Spleen (tissue), 13 donors: ENCODE data around the gene ERVK3-1. TPM values are rescaled to one million over a fixed set of nuclear protein-coding genes. Genes with fewer than 3 reads are reported as not detected.
"Not testable (repeated sequence)": the region's sequence is repeated elsewhere in the genome, so short reads cannot be mapped to it uniquely, and the experiment has no call there.

Source experiments
- DNase-seq: peaks from one replicate; pipeline ENCODE4 v3.0.0-alpha.2; 2020
- H3K27ac ChIP-seq, 8 donors: fragments of 200-600 bp; sonication (generic) in 7 of 8; 1 replicate in 4 of 8; 2 replicates in 4 of 8; pipeline versions ENCODE4 v1.5.0 to v1.8.0; 2016 to 2021; ENCODE audit warnings: inconsistent platforms in 4 of 8, mild to moderate bottlenecking in 4 of 8, moderate library complexity in 1 of 8
- H3K27me3 ChIP-seq, 7 donors: fragments of 200-600 bp; sonication (generic) in 6 of 7; replicated peaks in 1 of 7; 1 replicate in 4 of 7; 2 replicates in 3 of 7; pipeline versions ENCODE4 v1.5.0 to v1.8.0; 2016 to 2021; ENCODE audit warnings: inconsistent platforms in 3 of 7, mild to moderate bottlenecking in 1 of 7
- H3K36me3 ChIP-seq, 6 donors: fragments of 200-600 bp; sonication (generic) in 5 of 6; 1 replicate in 4 of 6; 2 replicates in 2 of 6; pipeline versions ENCODE4 v1.5.0 to v1.8.0; 2016 to 2021; ENCODE audit warnings: inconsistent platforms in 2 of 6
- H3K4me1 ChIP-seq, 6 donors: fragments of 200-600 bp; sonication (generic) in 5 of 6; 1 replicate in 3 of 6; 2 replicates in 3 of 6; pipeline versions ENCODE4 v1.5.0 to v1.8.0; 2016 to 2021; ENCODE audit warnings: inconsistent platforms in 3 of 6
- H3K4me3 ChIP-seq, 8 donors: fragments of 200-600 bp; sonication (generic) in 7 of 8; 1 replicate in 4 of 8; 2 replicates in 4 of 8; pipeline versions ENCODE4 v1.5.0 to v1.8.0; 2016 to 2021; ENCODE audit warnings: inconsistent platforms in 4 of 8, mild to moderate bottlenecking in 4 of 8, moderate library complexity in 2 of 8
- H3K9me3 ChIP-seq, 8 donors: fragments of 200-600 bp; sonication (generic) in 7 of 8; 1 replicate in 4 of 8; 2 replicates in 4 of 8; pipeline versions ENCODE4 v1.5.0 to v1.8.0; 2016 to 2021; ENCODE audit warnings: inconsistent platforms in 4 of 8
- CTCF ChIP-seq, 11 experiments: fragments of 200-600 bp in 7 of 11; fragments of 450-650 bp in 4 of 11; sonication (generic) in 4 of 11; IDR thresholded peaks in 8 of 11; conservative IDR thresholded peaks in 3 of 11; 1 replicate in 7 of 11; 2 replicates in 4 of 11; pipeline versions ENCODE4 v1.4.0 to v1.8.0; 2016 to 2021; ENCODE audit warnings: antibody characterized with exemption in 11 of 11, inconsistent platforms in 4 of 11, mild to moderate bottlenecking in 1 of 11
- POLR2A ChIP-seq, 3 donors: fragments of 450-650 bp; IDR thresholded peaks; one replicate each; pipeline ENCODE4 v1.5.1; 2017; ENCODE audit warnings: antibody characterized with exemption in 3 of 3, mild to moderate bottlenecking in 1 of 3
- POLR2AphosphoS5 ChIP-seq, 3 donors: sonication (generic); formaldehyde crosslinking; IDR thresholded peaks; one replicate each; pipeline ENCODE4 v1.5.1; 2017; ENCODE audit warnings: antibody characterized with exemption in 3 of 3
- WGBS, 5 donors: extraction: QIAGEN DNeasy Blood & Tissue Kit in 3 of 5; methylation state at CpG; one replicate each; pipeline versions ENCODE4 v1.1.5 to v1.1.7; 2013 to 2018; 5-methylcytosine and 5-hydroxymethylcytosine counted together
- intact Hi-C: fragments of 100-400 bp; cut with DNase I; formaldehyde crosslinking; loops from one replicate; pipeline ENCODE4 v1.15.0; 2023; ENCODE audit warnings: low total_unique reads
- long read RNA-seq, 2 donors: transcript quantifications; one replicate each; lab custom pipeline, GENCODE V29; 2026
- polyA plus RNA-seq, 3 donors: library from polyadenylated mRNA; stranded (reverse); fragments of 200-250 nt; gene quantifications; one replicate each; pipeline ENCODE4 v1.2.1, GENCODE V29; 2013
- total RNA-seq, 7 donors: library from RNA; depleted of rRNA in 3 of 7; stranded (reverse); fragments of >200 nt in 3 of 7; fragmentation: NEBNext Ultra II Directional in 4 of 7; extraction: Animal tissue kit (Norgen Biotek cat#: 25700) in 4 of 7; gene quantifications; one replicate each; pipeline versions ENCODE4 v1.1.0 to v1.2.1, GENCODE V29; 2016 to 2021
- donor health status: healthy with polysubstance abuse.
- donor health status: DM: no; HTN: no; CAD: no; lungs with moderate emphysema.
- donor health status: DM: no; HTN: no; CAD: no.
- donor health status: Bipolar disorder and iron deficiency.
- donor health status: healthy.
- donor health status: DM: no; HTN: no; CAD: no.
- donor health status: DM: yes; HTN: yes; CAD: no.

ERVK3-1 gene
- total RNA-seq (10 to 100 TPM; 35.0 to 62.5 (median 44.7) TPM), polyA plus RNA-seq (10 to 100 TPM; 34.0 to 48.8 (median 39.1) TPM)
- long read RNA-seq, donor 1, transcript ERVK3-1-201 (4 exons, 1,469 nt): major isoform, 13 of 40 reads
- long read RNA-seq, donor 1, partial matches to known transcripts: 0 of 40 reads
- long read RNA-seq, donor 1, other reads (novel, unspliced or antisense): 24 of 40 reads
- long read RNA-seq, donor 2, transcript ERVK3-1-201 (4 exons, 1,469 nt): major isoform, 9 of 11 reads
- long read RNA-seq, donor 2, partial matches to known transcripts: 0 of 11 reads
- long read RNA-seq, donor 2, other reads (novel, unspliced or antisense): 0 of 11 reads

GRCh38 chr19:58305065-58305931 lies at the start of gene ERVK3-1:
ERVK3-1 (plus strand) TSS chr19:58305377; CDS start chr19:58312169, 6,792 bp downstream.
- H3K27me3 ChIP-seq: no peaks in the 10 kb centered on the region
- peaks cover 0 to 62% (median 29%) of the 10 kb centered on the region in 6 donors for H3K36me3 ChIP-seq
- H3K4me3 ChIP-seq: peak within 1 kb of the TSS; percentile 52 to 92 (median 75)
- WGBS, 5 donors: 1 to 2% (median 1%) methylated on average over 48 to 55 of the region's 55 CpGs
- TF ChIP-seq CTCF (IDR thresholded peaks at IDR 0.05 in 8 of 11, conservative IDR thresholded peaks at IDR 0.05 in 3 of 11): peak; percentile 13 to 74 (median 47)
- TF ChIP-seq POLR2A (IDR thresholded peaks at IDR 0.05): peak; percentile 66 to 86 (median 66)
- TF ChIP-seq POLR2AphosphoS5 (IDR thresholded peaks at IDR 0.05): peak; percentile 99 to 100 (median 99)
- intact Hi-C loops: no loop called here
- peak; percentile 99 for DNase-seq
- peaks cover 0 to 19% (median 0%) of the 10 kb centered on the region in 8 donors for H3K9me3 ChIP-seq
- H3K27ac ChIP-seq: peak within 1 kb of the TSS; percentile 88 to 96 (median 92)
- H3K4me1 ChIP-seq: peaks cover 11 to 55% (median 26%) of the 10 kb centered on the region in 6 donors

GRCh38 chr19:58258259-58258658 lies 46.9 kb upstream of the ERVK3-1 start:
- DNase-seq, intact Hi-C loops: not testable (repeated sequence)
- 79 to 98% (median 93%) methylated on average over 3 to 4 of the region's 4 CpGs for WGBS, 5 donors

GRCh38 chr19:58261600-58261967 lies 43.6 kb upstream of the ERVK3-1 start:
- no peaks in the 10 kb centered on the region for H3K4me1 ChIP-seq
- peak overlapping the region in 1 of 8 donors; percentile 22 for H3K4me3 ChIP-seq
- no peak for DNase-seq
- no peaks in the 10 kb centered on the region for H3K27me3 ChIP-seq
- intact Hi-C loops: no loop called here
- H3K27ac ChIP-seq: no peak overlapping the region
- TF ChIP-seq POLR2AphosphoS5 (IDR thresholded peaks at IDR 0.05) (no peak), POLR2A (IDR thresholded peaks at IDR 0.05) (no peak), CTCF (IDR thresholded peaks at IDR 0.05 in 8 of 11, conservative IDR thresholded peaks at IDR 0.05 in 3 of 11) (no peak)
- WGBS, 5 donors: 96 to 99% (median 96%) methylated on average over 3 of the region's 3 CpGs
- H3K9me3 ChIP-seq: peaks cover 89 to 100% (median 100%) of the 10 kb centered on the region in 8 donors
- peaks cover 32 to 100% (median 92%) of the 10 kb centered on the region in 6 donors for H3K36me3 ChIP-seq

More at GRCh38 chr19:58258259-58258658, 46.9 kb upstream of the ERVK3-1 start:
- Histone ChIP-seq H3K36me3 (peaks cover 47 to 100% (median 97%) of the 10 kb centered on the region in 6 donors), H3K9me3 (peaks cover 79 to 100% (median 100%) of the 10 kb centered on the region in 8 donors), H3K4me3 (peak overlapping the region in 1 of 8 donors; percentile 32)
- H3K27me3 ChIP-seq, H3K27ac ChIP-seq, H3K4me1 ChIP-seq: not testable (repeated sequence)

GRCh38 chr19:58261968-58262921 lies 42.9 kb upstream of the ERVK3-1 start:
- no peak for TF ChIP-seq POLR2A (IDR thresholded peaks at IDR 0.05)
- no peak for TF ChIP-seq CTCF (IDR thresholded peaks at IDR 0.05 in 8 of 11, conservative IDR thresholded peaks at IDR 0.05 in 3 of 11)
- TF ChIP-seq POLR2AphosphoS5 (IDR thresholded peaks at IDR 0.05): no peak
- no peak for DNase-seq
- Histone ChIP-seq H3K9me3 (peaks cover 88 to 100% (median 100%) of the 10 kb centered on the region in 8 donors), H3K27me3 (no peaks in the 10 kb centered on the region), H3K36me3 (peaks cover 32 to 100% (median 89%) of the 10 kb centered on the region in 6 donors), H3K27ac (no peak overlapping the region), H3K4me1 (no peaks in the 10 kb centered on the region), H3K4me3 (peak overlapping the region in 1 of 8 donors; percentile 22)
- 94 to 98% (median 97%) methylated on average over 19 of the region's 19 CpGs for WGBS, 5 donors
- intact Hi-C loops: no loop called here
